NCI-H1694 (cell line): ENCODE measurements around the gene TRPM5.

Source experiments
- DNase-seq: peaks from one replicate; lab custom pipeline; 2025; lab: John Stamatoyannopoulos, UW

The TRPM5 gene

GRCh38 chr11:2470495-2470894 lies 26.2 kb upstream of the TRPM5 start:
- no peak for DNase-seq

GRCh38 chr11:2468363-2469235 lies 24.3 kb upstream of the TRPM5 start:
- DNase-seq = no peak

GRCh38 chr11:2467695-2468055 lies 23.4 kb upstream of the TRPM5 start:
- DNase-seq = no peak

GRCh38 chr11:2466869-2467694 lies 22.8 kb upstream of the TRPM5 start:
- DNase-seq = no peak

GRCh38 chr11:2466069-2466801 lies 21.9 kb upstream of the TRPM5 start:
- DNase-seq = no peak

GRCh38 chr11:2465202-2466068 lies 21.1 kb upstream of the TRPM5 start:
- DNase-seq = no peak

GRCh38 chr11:2464451-2465165 lies 20.3 kb upstream of the TRPM5 start:
- no peak for DNase-seq

GRCh38 chr11:2463766-2464277 lies 19.5 kb upstream of the TRPM5 start:
- no peak for DNase-seq

GRCh38 chr11:2462986-2463765 lies 18.9 kb upstream of the TRPM5 start:
- no peak for DNase-seq

- DNase-seq = no peak
Measured at GRCh38 chr11:2462543-2462985, 18.2 kb upstream of the TRPM5 start.

GRCh38 chr11:2461956-2462542 lies 17.7 kb upstream of the TRPM5 start:
- no peak for DNase-seq

GRCh38 chr11:2461253-2461955 lies 17.1 kb upstream of the TRPM5 start:
- no peak for DNase-seq

- DNase-seq = no peak
Measured at GRCh38 chr11:2460540-2461252, 16.4 kb upstream of the TRPM5 start.

GRCh38 chr11:2459796-2460531 lies 15.7 kb upstream of the TRPM5 start:
- DNase-seq = no peak

GRCh38 chr11:2459016-2459725 lies 14.9 kb upstream of the TRPM5 start:
- no peak for DNase-seq

GRCh38 chr11:2458321-2458720 lies 14.0 kb upstream of the TRPM5 start:
- no peak for DNase-seq

- DNase-seq = no peak
Measured at GRCh38 chr11:2453436-2453835, 9.1 kb upstream of the TRPM5 start.
